ENCODE results near the gene CDC25B. TPM values are rescaled to one million over a fixed set of nuclear protein-coding genes. Genes with fewer than 3 reads are reported as not detected.

CDC25B gene
- total RNA-seq, 1 experiment from 2014 or later, result 66.7 TPM

GRCh38 chr20:3763671-3764601 lies 32.2 kb upstream of the CDC25B start:
- Histone ChIP-seq H3K36me3 (ENCODE audit: control insufficient read depth, insufficient read depth, low read length) (no peaks in the 10 kb centered on the region), H3K9me3 (no peaks in the 10 kb centered on the region), H3K4me1 (peaks cover 11% of the 10 kb centered on the region), H3K4me3 (ENCODE audit: low read depth, low read length) (no peak overlapping the region), H3K27me3 (replicated peaks; ENCODE audit: control insufficient read depth, insufficient read depth, low read length) (no peaks in the 10 kb centered on the region)
- no peaks in the 10 kb centered on the region for H3K27me3 Mint-ChIP-seq (ENCODE audit: insufficient read depth, unreplicated experiment)
- intact Hi-C loops (cut with micrococcal nuclease; ENCODE audit: unreplicated experiment), result no loop called here
- no peak for DNase-seq
- peaks cover 13% of the 10 kb centered on the region for H3K36me3 Mint-ChIP-seq (ENCODE audit: insufficient read depth, unreplicated experiment)
- no peaks in the 10 kb centered on the region for H3K9me3 Mint-ChIP-seq (ENCODE audit: unreplicated experiment)
- TF ChIP-seq CTCF (IDR thresholded peaks at IDR 0.05; ENCODE audit: insufficient read depth in 1 of 2, low read depth in 1 of 2, low read length in 1 of 2, severe bottlenecking in 1 of 2, unreplicated experiment in 1 of 2), result no peak
- ChIA-PET CTCF (interaction anchor here (0.5 to 1.2 kb wide), 3 partner anchors 53 to 542 kb away, joined by 3 to 6 read pairs (median 5); no protein-coding TSS in a partner anchor), POLR2A (no interaction called here)
- no peak overlapping the region for H3K27ac Mint-ChIP-seq (ENCODE audit: unreplicated experiment)
- H3K4me3 Mint-ChIP-seq (ENCODE audit: unreplicated experiment), result no peak overlapping the region
- peaks cover 3% of the 10 kb centered on the region for H3K4me1 Mint-ChIP-seq (ENCODE audit: low read depth, unreplicated experiment)
- BruUV-seq (replicated peaks), result no TSS peak

DNA sequence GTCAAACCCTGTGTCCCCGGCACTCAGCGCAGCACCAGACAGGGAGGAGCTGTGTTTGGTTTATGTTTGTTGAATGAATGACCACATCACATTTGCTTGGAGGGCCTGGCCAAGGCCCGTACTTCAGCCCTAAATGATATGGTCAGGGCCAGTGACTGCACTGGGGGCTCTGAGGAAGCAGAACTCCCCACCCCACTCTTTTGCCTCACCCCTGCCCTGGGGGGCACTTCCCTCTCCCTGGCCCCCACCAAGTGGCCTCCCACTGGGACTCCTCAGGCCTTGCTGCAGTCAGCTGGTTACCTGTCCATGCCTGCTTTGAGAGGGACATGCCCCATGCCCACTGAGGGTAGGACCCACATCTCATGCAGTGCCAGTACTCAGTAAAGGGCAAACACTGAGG lies 31.5 kb upstream of the CDC25B start:
- H3K36me3 ChIP-seq (ENCODE audit: control insufficient read depth, insufficient read depth, low read length), result no peaks in the 10 kb centered on the region
- Mint-ChIP-seq H3K27ac (ENCODE audit: unreplicated experiment) (no peak overlapping the region), H3K9me3 (ENCODE audit: unreplicated experiment) (no peaks in the 10 kb centered on the region), H3K27me3 (ENCODE audit: insufficient read depth, unreplicated experiment) (no peaks in the 10 kb centered on the region), H3K4me1 (ENCODE audit: low read depth, unreplicated experiment) (peaks cover 7% of the 10 kb centered on the region), H3K4me3 (ENCODE audit: unreplicated experiment) (no peak overlapping the region), H3K36me3 (ENCODE audit: insufficient read depth, unreplicated experiment) (peaks cover 12% of the 10 kb centered on the region)
- ChIA-PET CTCF (interaction anchor here (1.2 kb wide), 1 partner anchor 54 kb away, joined by 6 read pairs; no protein-coding TSS in a partner anchor), POLR2A (no interaction called here)
- intact Hi-C loops (cut with micrococcal nuclease; ENCODE audit: unreplicated experiment), result no loop called here
- H3K4me1 ChIP-seq, result peaks cover 11% of the 10 kb centered on the region
- H3K4me3 ChIP-seq (ENCODE audit: low read depth, low read length), result no peak overlapping the region
- no TSS peak for BruUV-seq (replicated peaks)
- no peak for TF ChIP-seq CTCF (IDR thresholded peaks at IDR 0.05; ENCODE audit: insufficient read depth in 1 of 2, low read depth in 1 of 2, low read length in 1 of 2, severe bottlenecking in 1 of 2, unreplicated experiment in 1 of 2)
- DNase-seq, result no peak
- H3K27me3 ChIP-seq (replicated peaks; ENCODE audit: control insufficient read depth, insufficient read depth, low read length), result no peaks in the 10 kb centered on the region
- H3K9me3 ChIP-seq, result no peaks in the 10 kb centered on the region

DNA sequence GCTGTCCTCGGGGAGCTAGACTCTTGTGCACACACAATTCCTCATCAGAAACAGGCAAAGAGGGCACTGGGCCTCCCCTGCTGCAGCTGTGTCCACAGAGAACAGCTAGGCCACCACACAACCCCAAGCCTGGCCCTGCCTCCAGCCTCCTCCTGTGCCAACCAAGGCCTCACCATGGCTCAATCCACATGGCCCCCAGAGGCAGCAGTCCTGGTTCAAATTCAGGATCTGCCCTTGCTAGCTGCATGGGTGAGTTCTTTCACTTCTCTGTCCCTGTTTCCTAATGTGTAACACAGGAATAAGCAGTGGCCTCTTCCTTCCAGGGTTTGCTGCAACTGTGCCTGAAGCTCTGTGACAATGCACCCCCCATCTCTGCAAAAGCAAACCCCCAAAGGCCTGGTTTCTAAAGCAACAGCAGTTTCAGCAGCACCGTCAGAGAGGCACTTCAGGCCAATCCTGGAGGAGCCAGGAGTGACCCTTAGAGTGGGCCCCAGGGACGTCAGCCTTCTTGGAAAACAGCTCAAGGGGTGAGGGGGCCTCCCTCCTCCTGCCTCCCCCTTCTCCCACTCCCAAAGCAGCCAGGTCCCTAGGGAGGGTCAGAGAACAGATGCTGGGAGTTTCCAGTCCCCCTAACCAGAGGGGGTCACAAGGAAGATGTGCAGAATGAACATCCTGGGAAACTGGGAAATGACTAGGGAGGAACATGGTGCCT lies 30.8 kb upstream of the CDC25B start:
- no peak for DNase-seq
- ChIA-PET POLR2A (no interaction called here), CTCF (interaction anchor here (3.8 kb wide), 1 partner anchor 16 kb away, joined by 38 read pairs; the partner anchor contains the start of gene SPEF1)
- Histone ChIP-seq H3K36me3 (ENCODE audit: control insufficient read depth, insufficient read depth, low read length) (no peaks in the 10 kb centered on the region), H3K4me3 (ENCODE audit: low read depth, low read length) (no peak overlapping the region), H3K9me3 (no peaks in the 10 kb centered on the region), H3K27me3 (replicated peaks; ENCODE audit: control insufficient read depth, insufficient read depth, low read length) (no peaks in the 10 kb centered on the region), H3K4me1 (peaks cover 11% of the 10 kb centered on the region)
- no peak overlapping the region for H3K27ac Mint-ChIP-seq (ENCODE audit: unreplicated experiment)
- H3K27me3 Mint-ChIP-seq (ENCODE audit: insufficient read depth, unreplicated experiment), result no peaks in the 10 kb centered on the region
- H3K4me3 Mint-ChIP-seq (ENCODE audit: unreplicated experiment), result no peak overlapping the region
- intact Hi-C loops (cut with micrococcal nuclease; ENCODE audit: unreplicated experiment), result no loop called here
- H3K36me3 Mint-ChIP-seq (ENCODE audit: insufficient read depth, unreplicated experiment), result peaks cover 8% of the 10 kb centered on the region
- no peaks in the 10 kb centered on the region for H3K9me3 Mint-ChIP-seq (ENCODE audit: unreplicated experiment)
- no TSS peak for BruUV-seq (replicated peaks)
- peaks cover 7% of the 10 kb centered on the region for H3K4me1 Mint-ChIP-seq (ENCODE audit: low read depth, unreplicated experiment)
- TF ChIP-seq CTCF (IDR thresholded peaks at IDR 0.05; ENCODE audit: insufficient read depth in 1 of 2, low read depth in 1 of 2, low read length in 1 of 2, severe bottlenecking in 1 of 2, unreplicated experiment in 1 of 2), result no peak

Data from Caco-2 (cell line).